ENCODE measurements around the gene IFI6.
"Not testable (repeated sequence)": the region's sequence is repeated elsewhere in the genome, so short reads cannot be mapped to it uniquely, and the experiment has no call there.

IFI6 gene

GRCh38 chr1:27655151-27655937 lies 16.6 kb downstream of the IFI6 start:
- in situ Hi-C loops (cut with MboI; ENCODE audit: low sequenced_read_pairs) = loop anchor here (5.0 kb wide), 1 partner anchor 33 kb away; no protein-coding TSS in a partner anchor

DNA sequence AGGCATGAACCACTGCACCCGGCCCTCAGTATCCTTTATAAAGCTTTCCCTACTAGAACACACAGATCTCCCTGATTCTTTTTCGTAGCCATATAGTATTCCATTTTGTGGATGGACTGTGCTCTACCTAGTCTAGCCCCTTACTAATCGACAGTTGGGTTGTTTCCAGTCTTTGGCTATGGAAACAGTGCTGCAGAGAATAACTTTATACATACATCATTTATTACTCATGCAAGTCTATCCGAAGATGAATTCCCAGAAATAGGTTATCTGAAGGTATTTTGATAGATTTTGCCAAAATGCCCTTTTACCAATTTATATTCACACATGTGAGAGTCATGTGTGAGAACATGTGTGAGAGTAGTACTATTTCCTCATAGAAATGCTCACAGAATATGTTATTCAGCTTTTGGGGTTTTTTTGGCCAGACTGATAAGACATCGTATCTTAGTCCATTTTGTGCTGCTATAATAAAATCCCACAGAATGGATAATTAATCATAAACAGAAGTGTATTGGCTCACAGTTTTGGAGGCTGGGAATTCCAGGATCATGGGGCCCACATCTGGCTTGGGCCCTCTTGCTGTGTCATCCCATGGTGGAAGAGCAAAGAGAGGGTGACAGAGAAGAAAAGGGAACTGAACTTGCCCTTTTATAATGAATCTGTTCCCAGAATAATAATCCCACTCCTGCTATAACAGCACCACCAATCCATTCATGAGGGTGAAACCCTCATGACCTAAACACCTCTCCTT lies 19.7 kb downstream of the IFI6 start:
- in situ Hi-C loops (cut with MboI; ENCODE audit: low sequenced_read_pairs) = no loop called here

GRCh38 chr1:27650539-27651175 lies 21.3 kb downstream of the IFI6 start:
- in situ Hi-C loops (cut with MboI; ENCODE audit: low sequenced_read_pairs) = no loop called here

GRCh38 chr1:27650171-27650538 lies 21.8 kb downstream of the IFI6 start:
- in situ Hi-C loops (cut with MboI; ENCODE audit: low sequenced_read_pairs) = no loop called here

GRCh38 chr1:27649306-27649635 lies 22.7 kb downstream of the IFI6 start:
- in situ Hi-C loops (cut with MboI; ENCODE audit: low sequenced_read_pairs) = no loop called here

- in situ Hi-C loops (cut with MboI; ENCODE audit: low sequenced_read_pairs) = no loop called here
Measured at GRCh38 chr1:27648602-27649305, 23.2 kb downstream of the IFI6 start.

GRCh38 chr1:27647328-27647727 lies 24.7 kb downstream of the IFI6 start:
- in situ Hi-C loops (cut with MboI; ENCODE audit: low sequenced_read_pairs) = no loop called here

- in situ Hi-C loops (cut with MboI; ENCODE audit: low sequenced_read_pairs) = no loop called here
Measured at GRCh38 chr1:27646676-27647075, 25.3 kb downstream of the IFI6 start.

DNA sequence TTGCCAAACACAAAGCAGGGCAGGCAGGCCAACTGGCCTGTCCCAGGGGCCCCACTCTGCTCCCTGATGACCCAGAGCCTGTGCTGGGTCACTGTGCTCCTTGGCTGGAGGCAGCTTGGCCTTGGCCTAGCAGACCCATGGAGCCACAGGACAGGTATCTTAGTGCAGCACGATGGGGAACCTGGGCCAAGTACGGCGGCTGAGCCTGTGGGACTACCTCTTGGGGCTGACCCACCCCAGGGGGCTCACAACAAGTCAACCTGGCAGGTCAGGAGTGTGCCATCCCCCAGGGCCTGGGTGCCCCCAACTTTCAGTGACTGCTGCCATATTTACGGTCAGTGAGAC lies 26.9 kb downstream of the IFI6 start:
- in situ Hi-C loops (cut with MboI; ENCODE audit: low sequenced_read_pairs) = no loop called here

- in situ Hi-C loops (cut with MboI; ENCODE audit: low sequenced_read_pairs) = no loop called here
Measured at GRCh38 chr1:27644369-27645070, 27.5 kb downstream of the IFI6 start.

GRCh38 chr1:27643600-27644368 lies 28.2 kb downstream of the IFI6 start:
- in situ Hi-C loops (cut with MboI; ENCODE audit: low sequenced_read_pairs) = no loop called here

- in situ Hi-C loops (cut with MboI; ENCODE audit: low sequenced_read_pairs) = not testable (repeated sequence)
Measured at GRCh38 chr1:27640514-27640913, 31.5 kb downstream of the IFI6 start.

- in situ Hi-C loops (cut with MboI; ENCODE audit: low sequenced_read_pairs) = no loop called here
Measured at GRCh38 chr1:27638805-27639204, 33.2 kb downstream of the IFI6 start.

DNA sequence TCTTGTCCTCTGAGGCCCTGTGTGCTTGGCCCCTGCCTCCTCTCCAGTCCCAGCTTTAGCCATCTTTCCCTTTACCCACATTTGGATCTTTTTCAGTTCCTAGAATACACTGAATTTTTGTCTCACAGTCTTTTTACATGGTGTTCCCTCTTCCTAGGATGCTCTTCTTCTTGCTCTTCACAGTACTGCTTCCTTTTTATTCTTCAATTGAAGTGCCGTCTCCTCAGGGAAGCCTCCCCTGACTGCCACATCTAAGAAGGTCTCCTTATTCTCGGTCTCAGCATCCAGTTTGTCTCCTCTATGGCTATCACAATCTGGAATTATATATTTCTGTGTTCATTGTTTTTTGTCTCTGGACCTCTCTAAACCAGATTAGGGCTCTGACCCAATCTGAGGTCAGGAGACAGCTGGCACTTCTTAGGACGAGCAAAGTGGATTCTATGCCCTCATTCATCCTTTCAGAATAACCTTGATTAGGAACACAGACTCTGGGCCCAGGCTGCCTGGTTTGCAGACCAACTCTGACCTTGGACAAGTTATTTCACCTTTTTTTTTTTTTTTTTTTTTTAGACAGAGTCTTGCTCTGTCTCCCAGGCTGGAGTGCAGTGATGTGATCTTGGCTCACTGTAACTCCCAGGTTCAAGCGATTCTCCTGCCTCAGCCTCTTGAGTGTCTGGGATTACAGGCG lies 33.8 kb downstream of the IFI6 start:
- in situ Hi-C loops (cut with MboI; ENCODE audit: low sequenced_read_pairs) = no loop called here

DNA sequence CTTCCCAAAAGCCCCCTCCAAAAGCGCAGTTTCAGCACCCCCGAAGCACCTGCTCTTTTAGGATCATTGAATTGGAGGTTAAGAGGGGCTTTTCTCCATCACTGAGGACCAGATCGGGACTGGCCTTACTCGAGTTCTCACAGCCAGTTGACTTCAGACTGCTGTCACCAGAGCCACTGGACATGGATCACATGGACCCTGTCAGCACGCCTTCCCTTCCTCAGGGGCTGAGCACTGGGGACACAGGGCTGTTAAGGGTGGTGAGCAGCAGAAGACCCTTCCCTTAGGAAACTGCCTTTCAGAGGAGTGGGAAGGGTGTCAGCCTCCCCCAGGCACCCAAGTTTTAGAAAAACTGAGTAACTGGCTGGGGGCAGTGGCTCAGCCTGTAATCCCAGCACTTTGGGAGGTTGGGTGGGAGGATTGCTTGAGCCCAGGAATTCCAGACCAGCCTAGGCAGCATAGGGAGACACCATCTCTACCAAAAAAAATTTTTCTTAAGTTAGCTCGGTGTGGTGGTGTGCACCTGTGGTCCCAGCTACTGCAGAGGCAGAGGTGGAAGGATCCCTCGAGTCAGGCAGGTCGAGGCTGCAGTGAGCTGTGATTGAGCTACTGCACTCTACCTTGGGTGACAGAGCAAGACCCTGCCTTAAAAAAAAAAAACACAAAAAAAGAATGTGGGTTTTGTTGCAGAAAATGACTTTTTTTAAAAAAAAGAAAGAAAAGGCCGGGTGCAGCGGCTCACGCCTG lies 36.4 kb downstream of the IFI6 start:
- in situ Hi-C loops (cut with MboI; ENCODE audit: low sequenced_read_pairs) = no loop called here

GRCh38 chr1:27634985-27635367 lies 37.0 kb downstream of the IFI6 start, which contains the start of gene FGR:
Gene FGR (minus strand): TSS chr1:27635185. CDS start chr1:27623916, 11,269 bp downstream.
- in situ Hi-C loops (cut with MboI; ENCODE audit: low sequenced_read_pairs) = no loop called here

DNA sequence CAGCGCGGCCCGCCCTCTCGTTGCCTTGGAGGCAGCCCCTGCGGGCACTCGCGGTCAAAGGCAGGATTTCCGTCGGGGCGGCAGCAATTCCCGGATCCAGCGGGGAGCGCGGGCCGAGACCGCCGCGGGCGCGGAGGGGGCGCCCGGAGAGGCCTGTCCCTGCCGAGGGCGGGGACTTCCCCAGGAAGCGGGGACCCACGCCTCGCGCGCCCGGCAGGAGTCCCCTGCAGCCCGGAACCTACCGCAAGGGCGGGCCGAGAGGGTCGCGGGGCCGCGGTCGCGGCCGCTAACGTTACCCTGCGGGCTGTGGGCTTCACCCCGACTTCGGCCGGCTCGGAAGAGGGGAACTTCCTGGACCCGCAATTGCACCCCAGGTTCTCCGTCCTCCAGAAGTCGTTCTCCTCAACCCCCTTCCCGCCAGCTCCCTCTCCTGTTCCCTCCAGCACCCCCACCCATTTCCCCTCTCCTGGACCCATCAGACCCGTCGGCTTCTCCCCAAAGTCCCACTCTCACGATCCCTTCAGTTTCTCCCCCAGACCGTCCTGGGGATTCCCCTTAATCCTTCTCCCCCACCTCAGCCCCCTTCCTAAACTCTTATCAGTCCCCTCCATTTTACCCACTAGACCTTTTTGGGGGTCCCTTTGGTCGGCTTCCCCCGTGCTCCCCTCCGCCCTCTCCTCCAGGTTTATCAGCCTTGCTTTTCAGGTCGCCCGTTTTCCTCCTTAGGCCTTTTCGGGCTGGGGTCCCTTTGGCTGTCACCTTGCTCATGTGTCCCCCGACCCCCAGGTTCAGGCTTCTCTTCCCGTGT lies 37.6 kb downstream of the IFI6 start:
- in situ Hi-C loops (cut with MboI; ENCODE audit: low sequenced_read_pairs) = no loop called here

GRCh38 chr1:27633640-27634176 lies 38.3 kb downstream of the IFI6 start:
- in situ Hi-C loops (cut with MboI; ENCODE audit: low sequenced_read_pairs) = no loop called here
